Keratinocyte (primary cell): Measurements from ENCODE around the gene ECI2. TPM values are rescaled to one million over a fixed set of nuclear protein-coding genes. Genes with fewer than 3 reads are reported as not detected.

Source experiments
- DNase-seq: peaks from one replicate; pipeline ENCODE4 v3.0.0-alpha.2; 2011; ENCODE audit warnings: low read depth, missing footprints, low spot score
- FAIRE-seq: peaks from 2 replicates; lab custom pipeline; 2011; peaks lifted over from hg19 to GRCh38; lab: Jason Lieb, UNC
- H2AFZ ChIP-seq: 2 replicates; pipeline ENCODE4 v1.6.0; 2012; ENCODE audit warnings: low read length, control low read depth, inconsistent platforms; ENCODE audit not compliant: control insufficient read depth
- H3K27ac ChIP-seq: 2 replicates; pipeline ENCODE4 v1.5.1; 2011; ENCODE audit warnings: low read length; ENCODE audit not compliant: control insufficient read depth, insufficient read depth
- H3K27me3 ChIP-seq: 3 replicates; pipeline ENCODE4 v1.6.0; 2011; ENCODE audit warnings: low read length; ENCODE audit not compliant: control insufficient read depth, insufficient read depth; ENCODE audit errors: extremely low read depth
- H3K36me3 ChIP-seq, 2 experiments: 2 replicates in 1 of 2; 3 replicates in 1 of 2; pipeline ENCODE4 v1.5.1; 2011; ENCODE audit warnings: low read length in 2 of 2, mild to moderate bottlenecking in 1 of 2; ENCODE audit not compliant: control insufficient read depth in 2 of 2, insufficient read depth in 2 of 2; ENCODE audit errors: extremely low read depth in 1 of 2
- H3K4me1 ChIP-seq: 3 replicates; pipeline ENCODE4 v1.5.1; 2011; ENCODE audit warnings: low read length; ENCODE audit not compliant: control insufficient read depth, insufficient read depth; ENCODE audit errors: extremely low read depth
- H3K4me2 ChIP-seq: 3 replicates; pipeline ENCODE4 v1.6.0; 2011; ENCODE audit warnings: low read depth, low read length; ENCODE audit not compliant: control insufficient read depth, insufficient read depth; ENCODE audit errors: extremely low read depth
- H3K4me3 ChIP-seq, 3 experiments: fragments of 200-600 bp in 1 of 3; sonication (generic) in 1 of 3; 2 replicates in 2 of 3; 3 replicates in 1 of 3; pipeline ENCODE4 v1.5.1; 2011 to 2016; ENCODE audit warnings: low read length in 3 of 3, mild to moderate bottlenecking in 3 of 3, control low read depth in 2 of 3, inconsistent platforms in 1 of 3, low read depth in 1 of 3, mixed read lengths in 1 of 3, mixed run types in 1 of 3, moderate library complexity in 1 of 3; ENCODE audit not compliant: control insufficient read depth in 2 of 3, insufficient read depth in 2 of 3; ENCODE audit errors: extremely low read depth in 1 of 3
- H3K79me2 ChIP-seq: 2 replicates; pipeline ENCODE4 v1.6.0; 2012; ENCODE audit warnings: low read length; ENCODE audit not compliant: control insufficient read depth, insufficient read depth
- H3K9ac ChIP-seq: 3 replicates; pipeline ENCODE4 v1.6.0; 2011; ENCODE audit warnings: low read length; ENCODE audit not compliant: control insufficient read depth, insufficient read depth; ENCODE audit errors: extremely low read depth
- H3K9me1 ChIP-seq: 3 replicates; pipeline ENCODE4 v1.6.0; 2011; ENCODE audit warnings: low read length; ENCODE audit not compliant: control insufficient read depth, insufficient read depth; ENCODE audit errors: extremely low read depth
- H3K9me3 ChIP-seq: 2 replicates; pipeline ENCODE4 v1.5.1; 2012; ENCODE audit warnings: low read depth, low read length; ENCODE audit not compliant: control insufficient read depth
- H4K20me1 ChIP-seq: 3 replicates; pipeline ENCODE4 v1.6.0; 2011; ENCODE audit warnings: low read length; ENCODE audit not compliant: control insufficient read depth, insufficient read depth; ENCODE audit errors: extremely low read depth
- EZH2 ChIP-seq: IDR thresholded peaks from one replicate; pipeline ENCODE4 v1.6.1; 2012; ENCODE audit warnings: inconsistent platforms, mild to moderate bottlenecking, low read length, moderate library complexity
- dilution Hi-C: fragments of 300-500 bp; cut with MboI; formaldehyde crosslinking; loops from one replicate; pipeline ENCODE4 v1.7.0; 2020; ENCODE audit warnings: low sequenced_read_pairs; ENCODE audit not compliant: extremely low pct_ligation_motif_present
- polyA minus RNA-seq, 3 experiments: library from RNA; depleted of rRNA, polyadenylated mRNA; stranded (reverse); fragments of >200 nt; gene quantifications; 1 replicate in 1 of 3; 2 replicates in 1 of 3; 3 replicates in 1 of 3; pipeline ENCODE4 v1.2.3, GENCODE V29; 2011
- polyA plus RNA-seq, 5 experiments: library from polyadenylated mRNA; depleted of rRNA in 3 of 5; stranded (reverse) in 3 of 5; stranded (forward) in 1 of 5; unstranded in 1 of 5; fragments of >200 nt; gene quantifications; 1 replicate in 1 of 5; 2 replicates in 3 of 5; 3 replicates in 1 of 5; pipeline versions ENCODE4 v1.2.1 to v1.2.3, GENCODE V29; 2011 to 2012; ENCODE audit warnings: missing spikeins in 2 of 5, low read depth in 1 of 5, low replicate concordance in 1 of 5
- TF ChIP-seq, protein P1 (sequence below), 3 experiments: IDR thresholded peaks in 1 of 3; conservative IDR thresholded peaks in 1 of 3; optimal IDR thresholded peaks in 1 of 3; 2 replicates in 2 of 3; 3 replicates in 1 of 3; pipeline versions ENCODE3 to v1.5.1; 2011; ENCODE audit warnings: low read length in 3 of 3, mild to moderate bottlenecking in 3 of 3, moderate library complexity in 2 of 3, control low read depth in 1 of 3, inconsistent platforms in 1 of 3; ENCODE audit not compliant: insufficient read depth in 2 of 3; ENCODE audit errors: extremely low read depth in 1 of 3

ECI2 gene, protein sequence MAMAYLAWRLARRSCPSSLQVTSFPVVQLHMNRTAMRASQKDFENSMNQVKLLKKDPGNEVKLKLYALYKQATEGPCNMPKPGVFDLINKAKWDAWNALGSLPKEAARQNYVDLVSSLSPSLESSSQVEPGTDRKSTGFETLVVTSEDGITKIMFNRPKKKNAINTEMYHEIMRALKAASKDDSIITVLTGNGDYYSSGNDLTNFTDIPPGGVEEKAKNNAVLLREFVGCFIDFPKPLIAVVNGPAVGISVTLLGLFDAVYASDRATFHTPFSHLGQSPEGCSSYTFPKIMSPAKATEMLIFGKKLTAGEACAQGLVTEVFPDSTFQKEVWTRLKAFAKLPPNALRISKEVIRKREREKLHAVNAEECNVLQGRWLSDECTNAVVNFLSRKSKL
- polyA plus RNA-seq: 22.5 to 54.9 TPM (median 41.6 TPM) in 3 replicates
- polyA plus RNA-seq (2011; ENCODE audit: low read depth): 16.1 TPM
- polyA plus RNA-seq (2011; cell fraction: cytosol; rRNA removed): 38.5 and 51.0 TPM in 2 replicates
- polyA plus RNA-seq (2011; cell fraction: nucleus; rRNA removed): 35.8 and 36.5 TPM in 2 replicates
- 16.8 and 70.6 TPM in 2 replicates for polyA plus RNA-seq (2012; ENCODE audit: low replicate concordance)
- polyA minus RNA-seq: 12.3 to 56.7 TPM (median 52.8 TPM) in 3 replicates
- 21.7 TPM for polyA minus RNA-seq (2011; cell fraction: cytosol; rRNA and poly(A)+ RNA removed)
- 9.0 and 23.5 TPM in 2 replicates for polyA minus RNA-seq (2011; cell fraction: nucleus; rRNA and poly(A)+ RNA removed)

DNA sequence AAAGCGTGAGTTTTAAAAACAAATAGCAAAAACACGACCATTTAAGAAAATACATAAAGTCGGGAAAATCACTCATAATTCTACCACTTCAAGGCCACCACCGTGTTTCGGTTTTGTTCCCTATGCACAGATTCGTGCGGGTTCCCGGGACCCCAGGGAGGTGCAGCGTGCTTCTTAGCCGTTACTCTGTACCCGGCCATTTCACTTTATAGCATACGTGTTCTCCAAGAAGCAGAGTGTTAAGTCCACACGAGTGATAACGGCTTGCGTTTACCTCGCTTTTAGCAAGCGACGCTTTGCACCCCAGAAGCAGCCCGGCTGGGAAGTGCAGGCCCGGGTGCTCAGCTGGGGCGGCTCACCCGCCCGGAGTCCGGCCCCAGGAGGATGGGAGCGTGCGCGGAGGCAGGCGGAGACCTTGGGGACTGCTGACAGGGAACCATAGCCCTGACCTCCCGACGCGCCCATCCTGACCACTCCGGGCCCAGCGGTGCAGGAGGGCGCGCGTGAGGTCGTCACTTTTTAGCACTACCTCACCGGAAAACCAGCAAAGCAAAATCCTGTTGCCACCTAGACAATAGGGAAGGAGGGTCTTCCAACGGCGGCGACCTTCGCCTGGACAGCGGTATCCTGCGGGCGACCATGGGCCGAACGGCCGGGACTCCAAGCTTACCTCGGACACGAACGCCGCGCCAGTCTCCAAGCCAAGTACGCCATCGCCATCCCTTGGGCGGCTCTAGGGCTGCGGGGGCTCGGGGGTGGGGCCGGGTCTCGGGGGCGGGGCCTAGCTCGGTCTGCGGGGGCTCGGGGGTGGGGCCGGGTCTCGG, at the start of gene ECI2:
TSS of gene ECI2 (minus strand) at position 735 of the 824 bp plus-strand sequence. CDS start at position 720, 15 bp downstream.
- DNase-seq (no peak), FAIRE-seq (no peak)
- peak within 1 kb of the TSS; percentile 83 for H3K27ac ChIP-seq
- peak within 1 kb of the TSS; percentile 86 for H3K9ac ChIP-seq
- dilution Hi-C loops: no loop called here
- peaks cover 13% of the 10 kb centered on the region for H3K4me1 ChIP-seq
- H4K20me1 ChIP-seq: no peaks in the 10 kb centered on the region
- peaks cover 3 to 13% of the 10 kb centered on the region in 2 experiments for H3K36me3 ChIP-seq
- no peaks in the 10 kb centered on the region for H3K9me3 ChIP-seq
- peak within 1 kb of the TSS; percentile 100 for H3K4me2 ChIP-seq
- TF ChIP-seq, protein P1, sequence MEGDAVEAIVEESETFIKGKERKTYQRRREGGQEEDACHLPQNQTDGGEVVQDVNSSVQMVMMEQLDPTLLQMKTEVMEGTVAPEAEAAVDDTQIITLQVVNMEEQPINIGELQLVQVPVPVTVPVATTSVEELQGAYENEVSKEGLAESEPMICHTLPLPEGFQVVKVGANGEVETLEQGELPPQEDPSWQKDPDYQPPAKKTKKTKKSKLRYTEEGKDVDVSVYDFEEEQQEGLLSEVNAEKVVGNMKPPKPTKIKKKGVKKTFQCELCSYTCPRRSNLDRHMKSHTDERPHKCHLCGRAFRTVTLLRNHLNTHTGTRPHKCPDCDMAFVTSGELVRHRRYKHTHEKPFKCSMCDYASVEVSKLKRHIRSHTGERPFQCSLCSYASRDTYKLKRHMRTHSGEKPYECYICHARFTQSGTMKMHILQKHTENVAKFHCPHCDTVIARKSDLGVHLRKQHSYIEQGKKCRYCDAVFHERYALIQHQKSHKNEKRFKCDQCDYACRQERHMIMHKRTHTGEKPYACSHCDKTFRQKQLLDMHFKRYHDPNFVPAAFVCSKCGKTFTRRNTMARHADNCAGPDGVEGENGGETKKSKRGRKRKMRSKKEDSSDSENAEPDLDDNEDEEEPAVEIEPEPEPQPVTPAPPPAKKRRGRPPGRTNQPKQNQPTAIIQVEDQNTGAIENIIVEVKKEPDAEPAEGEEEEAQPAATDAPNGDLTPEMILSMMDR (optimal IDR thresholded peaks at IDR 0.05 in 1 of 3, IDR thresholded peaks at IDR 0.05 in 1 of 3, conservative IDR thresholded peaks at IDR 0.05 in 1 of 3; ENCODE audit: extremely low read depth in 1 of 3, insufficient read depth in 2 of 3, low read length in 3 of 3): no peak
- TF ChIP-seq EZH2: no peak
- H3K9me1 ChIP-seq: no peaks in the 10 kb centered on the region
- H3K27me3 ChIP-seq: no peaks in the 10 kb centered on the region
- peak within 1 kb of the TSS; percentile 98 for H2AFZ ChIP-seq
- H3K4me3 ChIP-seq: peak within 1 kb of the TSS; percentile 77 to 90 (median 89)
- H3K79me2 ChIP-seq: peaks cover 8% of the 10 kb centered on the region

DNA sequence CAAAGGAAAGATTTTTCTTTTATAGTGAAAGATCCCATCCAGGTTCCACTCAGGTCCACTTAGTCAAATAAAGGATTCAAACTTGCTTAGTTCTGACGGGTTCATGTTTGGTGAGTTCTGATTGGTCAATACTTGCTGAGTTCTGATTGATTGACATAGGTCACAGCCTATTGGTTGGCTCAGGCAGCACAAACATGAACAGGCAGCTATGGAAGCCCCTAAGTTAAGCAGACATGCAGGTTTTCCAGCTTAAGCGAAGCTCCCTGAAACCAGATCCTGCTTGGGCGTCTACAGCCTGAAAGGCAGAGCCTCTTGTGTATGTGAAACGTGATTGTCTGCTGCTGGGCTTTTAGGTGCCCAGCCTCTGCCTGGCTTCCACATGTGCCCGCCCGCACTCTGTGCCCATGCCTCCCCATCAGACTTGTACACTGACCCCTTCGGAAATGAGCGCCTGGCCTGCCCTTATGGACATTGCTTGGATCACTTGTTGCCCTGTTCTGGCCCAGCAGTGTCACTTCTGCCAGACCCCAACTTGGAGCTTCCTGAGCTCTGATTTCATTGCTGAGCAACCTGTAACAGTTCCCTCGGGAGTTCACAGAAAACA, 45.4 kb upstream of the ECI2 start:
- DNase-seq (no peak), FAIRE-seq (no peak)
- H3K9me1 ChIP-seq: no peaks in the 10 kb centered on the region
- H3K27ac ChIP-seq: no peak overlapping the region
- TF ChIP-seq, protein P1 (optimal IDR thresholded peaks at IDR 0.05 in 1 of 3, IDR thresholded peaks at IDR 0.05 in 1 of 3, conservative IDR thresholded peaks at IDR 0.05 in 1 of 3; ENCODE audit: extremely low read depth in 1 of 3, insufficient read depth in 2 of 3, low read length in 3 of 3): no peak
- no peak for TF ChIP-seq EZH2
- no peak overlapping the region for H2AFZ ChIP-seq
- no peak overlapping the region for H3K4me3 ChIP-seq
- dilution Hi-C loops: no loop called here
- no peaks in the 10 kb centered on the region for H3K9me3 ChIP-seq
- no peaks in the 10 kb centered on the region for H3K36me3 ChIP-seq
- no peaks in the 10 kb centered on the region for H3K79me2 ChIP-seq
- H3K4me1 ChIP-seq: no peaks in the 10 kb centered on the region
- H3K9ac ChIP-seq: no peak overlapping the region
- peaks cover 3% of the 10 kb centered on the region for H3K27me3 ChIP-seq
- H4K20me1 ChIP-seq: no peaks in the 10 kb centered on the region
- H3K4me2 ChIP-seq: no peak overlapping the region
